T-helper 1 cell treated with Interleukin-12 subunit alpha and Interleukin-12 subunit beta and Interleukin-4 antibody, amounts not matched to agents 30 ng/mL and 1 ng/mL, for 36 hours (primary cell): ENCODE results near the gene LIX1L. TPM values are rescaled to one million over a fixed set of nuclear protein-coding genes. Genes with fewer than 3 reads are reported as not detected.

ENCODE experiments used
- intact Hi-C: fragments of 100-400 bp; cut with micrococcal nuclease; formaldehyde crosslinking; loops from one replicate; pipeline ENCODE4 v1.15.1; 2024
- total RNA-seq: library from RNA; stranded (reverse); gene quantifications from 2 replicates; pipeline ENCODE4 v1.2.3, GENCODE V29; 2022

The LIX1L gene
- total RNA-seq, 1 donor from 2014 or later: 39.0 TPM

- intact Hi-C loops: loop anchor here (1.0 kb wide), 1 partner anchor 11 kb away; the partner anchor contains the start of gene TXNIP
Observed at GRCh38 chr1:145985502-145986439, 28.0 kb upstream of the LIX1L start.

GRCh38 chr1:145985129-145985501 lies 27.3 kb upstream of the LIX1L start:
- intact Hi-C loops: loop anchor here (1.0 kb wide), 1 partner anchor 11 kb away; the partner anchor contains the start of gene TXNIP

- intact Hi-C loops: no loop called here
Observed at GRCh38 chr1:145983960-145984830, 26.4 kb upstream of the LIX1L start.

- intact Hi-C loops: no loop called here
Observed at GRCh38 chr1:145983206-145983675, 25.4 kb upstream of the LIX1L start.

GRCh38 chr1:145982010-145982723 lies 24.4 kb upstream of the LIX1L start:
- intact Hi-C loops: no loop called here

- intact Hi-C loops: loop anchor here (2.0 kb wide), 1 partner anchor 72 kb away; no protein-coding TSS in a partner anchor
Observed at GRCh38 chr1:145980457-145980994, 22.7 kb upstream of the LIX1L start.

GRCh38 chr1:145979746-145980456 lies 22.1 kb upstream of the LIX1L start:
- intact Hi-C loops: loop anchor here (1.0 to 2.0 kb wide), 7 partner anchors 16 to 121 kb away; partner anchors contain the start of genes ANKRD34A, PIAS3, POLR3GL and RBM8A

GRCh38 chr1:145978854-145979745 lies 21.3 kb upstream of the LIX1L start:
- intact Hi-C loops: loop anchor here (1.0 to 2.0 kb wide), 7 partner anchors 15 to 120 kb away; partner anchors contain the start of genes ANKRD34A, LIX1L, PIAS3 and POLR3GL

GRCh38 chr1:145978471-145978853 lies 20.6 kb upstream of the LIX1L start:
- intact Hi-C loops: loop anchor here (1.0 to 2.0 kb wide), 2 partner anchors 20 to 120 kb away; partner anchors contain the start of genes LIX1L and PIAS3

- intact Hi-C loops: loop anchor here (1.0 to 2.0 kb wide), 5 partner anchors 19 to 131 kb away; partner anchors contain the start of genes LIX1L and PIAS3
Observed at GRCh38 chr1:145977486-145978470, 20.0 kb upstream of the LIX1L start.

- intact Hi-C loops: loop anchor here (1.0 kb wide), 3 partner anchors 36 to 131 kb away; no protein-coding TSS in a partner anchor
Observed at GRCh38 chr1:145977016-145977415, 19.2 kb upstream of the LIX1L start.

- intact Hi-C loops: no loop called here
Observed at GRCh38 chr1:145975216-145975615, 17.4 kb upstream of the LIX1L start.

- intact Hi-C loops: no loop called here
Observed at GRCh38 chr1:145974721-145975120, 16.9 kb upstream of the LIX1L start.

GRCh38 chr1:145972580-145972979 lies 14.8 kb upstream of the LIX1L start:
- intact Hi-C loops: no loop called here

- intact Hi-C loops: no loop called here
Observed at GRCh38 chr1:145967288-145967687, 9.5 kb upstream of the LIX1L start.

GRCh38 chr1:145965119-145965744 lies 7.4 kb upstream of the LIX1L start:
- intact Hi-C loops: loop anchor here (2.0 kb wide), 1 partner anchor 106 kb away; the partner anchor contains the start of gene PIAS3
